Astrocyte (in vitro differentiated cells and primary cell): ENCODE results near the gene SECISBP2L. TPM values are rescaled to one million over a fixed set of nuclear protein-coding genes. Genes with fewer than 3 reads are reported as not detected.

Experiments
- DNase-seq: peaks from one replicate; pipeline ENCODE4 v3.0.0-alpha.2; 2010; ENCODE audit warnings: low read depth
- FAIRE-seq: peaks from 2 replicates; lab custom pipeline; 2011; peaks lifted over from hg19 to GRCh38; lab: Jason Lieb, UNC
- H2AFZ ChIP-seq: 2 replicates; pipeline ENCODE4 v1.6.0; 2012; ENCODE audit warnings: low read depth, low read length, inconsistent platforms
- H3K27ac ChIP-seq: 2 replicates; pipeline ENCODE4 v1.5.1; 2011; ENCODE audit warnings: low read depth, low read length, inconsistent platforms
- H3K27me3 ChIP-seq: 2 replicates; pipeline ENCODE4 v1.6.0; 2011; ENCODE audit warnings: low read length, inconsistent platforms; ENCODE audit not compliant: insufficient read depth
- H3K36me3 ChIP-seq: 2 replicates; pipeline ENCODE4 v1.5.1; 2011; ENCODE audit warnings: low read length, inconsistent platforms; ENCODE audit not compliant: insufficient read depth
- H3K4me1 ChIP-seq: 2 replicates; pipeline ENCODE4 v1.5.1; 2011; ENCODE audit warnings: low read length, inconsistent platforms; ENCODE audit not compliant: insufficient read depth
- H3K4me2 ChIP-seq: 2 replicates; pipeline ENCODE4 v1.6.0; 2012; ENCODE audit warnings: low read length, inconsistent platforms
- H3K4me3 ChIP-seq: 2 replicates; pipeline ENCODE4 v1.5.1; 2011; ENCODE audit warnings: low read depth, mild to moderate bottlenecking, low read length, inconsistent platforms; ENCODE audit not compliant: insufficient read depth
- H3K79me2 ChIP-seq: 2 replicates; pipeline ENCODE4 v1.6.0; 2012; ENCODE audit warnings: mild to moderate bottlenecking, low read length, inconsistent platforms; ENCODE audit not compliant: insufficient read depth
- H3K9ac ChIP-seq: 2 replicates; pipeline ENCODE4 v1.6.0; 2012; ENCODE audit warnings: mild to moderate bottlenecking, low read length, inconsistent platforms
- H3K9me3 ChIP-seq: 2 replicates; pipeline ENCODE4 v1.5.1; 2012; ENCODE audit warnings: low read depth, mild to moderate bottlenecking, low read length, inconsistent platforms; ENCODE audit not compliant: insufficient read depth
- H4K20me1 ChIP-seq: 2 replicates; pipeline ENCODE4 v1.6.0; 2012; ENCODE audit warnings: low read length, inconsistent platforms; ENCODE audit not compliant: insufficient read depth
- H3K27ac Mint-ChIP-seq: one replicate; pipeline ENCODE4 v1.8.0; 2021; ENCODE audit warnings: mild to moderate bottlenecking, mixed read lengths; ENCODE audit not compliant: unreplicated experiment
- H3K27me3 Mint-ChIP-seq: one replicate; pipeline ENCODE4 v1.8.0; 2021; ENCODE audit warnings: low read depth, mixed read lengths; ENCODE audit not compliant: unreplicated experiment
- H3K36me3 Mint-ChIP-seq: one replicate; pipeline ENCODE4 v1.8.0; 2021; ENCODE audit warnings: low read depth, mixed read lengths; ENCODE audit not compliant: unreplicated experiment
- H3K4me1 Mint-ChIP-seq: one replicate; pipeline ENCODE4 v1.8.0; 2021; ENCODE audit warnings: low read depth, mixed read lengths; ENCODE audit not compliant: unreplicated experiment
- H3K4me3 Mint-ChIP-seq: one replicate; pipeline ENCODE4 v1.8.0; 2021; ENCODE audit warnings: mild to moderate bottlenecking, moderate library complexity, mixed read lengths; ENCODE audit not compliant: unreplicated experiment
- H3K9me3 Mint-ChIP-seq: one replicate; pipeline ENCODE4 v1.8.0; 2021; ENCODE audit warnings: mild to moderate bottlenecking, mixed read lengths; ENCODE audit not compliant: unreplicated experiment
- CTCF ChIP-seq: IDR thresholded peaks from 2 replicates; pipeline ENCODE4 v1.5.1; 2011; ENCODE audit warnings: low read depth, mild to moderate bottlenecking, inconsistent platforms, low read length, moderate library complexity; ENCODE audit not compliant: insufficient read depth
- total RNA-seq: library from RNA; stranded (reverse); gene quantifications from 2 replicates; pipeline ENCODE4 v1.2.1, GENCODE V29; 2021

SECISBP2L gene
- total RNA-seq, 1 donor from 2014 or later, result 52.5 TPM

GRCh38 chr15:48939648-48940047 lies 106.6 kb downstream of the SECISBP2L start:
- H3K9ac ChIP-seq, result peak overlapping the region; percentile 63
- peaks cover 39% of the 10 kb centered on the region for H3K4me1 ChIP-seq
- H3K4me3 Mint-ChIP-seq, result peak overlapping the region; percentile 5
- H3K4me2 ChIP-seq, result peak overlapping the region; percentile 65
- no peaks in the 10 kb centered on the region for H3K79me2 ChIP-seq
- H4K20me1 ChIP-seq, result no peaks in the 10 kb centered on the region
- FAIRE-seq, result peak; percentile 91
- H2AFZ ChIP-seq, result peak overlapping the region; percentile 19
- H3K27me3 Mint-ChIP-seq, result no peaks in the 10 kb centered on the region
- H3K4me1 Mint-ChIP-seq, result peaks cover 46% of the 10 kb centered on the region
- no peaks in the 10 kb centered on the region for H3K9me3 Mint-ChIP-seq
- H3K27ac ChIP-seq, result peak overlapping the region; percentile 98
- no peaks in the 10 kb centered on the region for H3K27me3 ChIP-seq
- peak; percentile 99 for DNase-seq
- peak overlapping the region; percentile 72 for H3K27ac Mint-ChIP-seq
- no peak for TF ChIP-seq CTCF
- no peaks in the 10 kb centered on the region for H3K36me3 ChIP-seq
- H3K4me3 ChIP-seq, result peak overlapping the region; percentile 12
- H3K9me3 ChIP-seq, result no peaks in the 10 kb centered on the region
- H3K36me3 Mint-ChIP-seq, result no peaks in the 10 kb centered on the region

Other genes starting within 250 kb of the SECISBP2L start
- gene CEP152, start 235.4 kb downstream of the SECISBP2L start, total RNA-seq, result 4.2 and 6.4 TPM in 2 replicates
- gene EID1, start 168.3 kb downstream of the SECISBP2L start, total RNA-seq, result 165 and 166 TPM in 2 replicates
- gene SHC4, start 82.5 kb downstream of the SECISBP2L start, total RNA-seq, result 2.7 and 3.7 TPM in 2 replicates
- gene COPS2, start 109.2 kb upstream of the SECISBP2L start, total RNA-seq, result 94.3 and 99.2 TPM in 2 replicates
- gene GALK2, start 123.8 kb upstream of the SECISBP2L start, total RNA-seq, result 19.0 and 21.4 TPM in 2 replicates